Naive B cell (primary cell): ENCODE data around the gene GCA. TPM values are rescaled to one million over a fixed set of nuclear protein-coding genes. Genes with fewer than 3 reads are reported as not detected.

Experiments used
- ATAC-seq, 2 donors: fragments of 150-1000 bp; cut with Tn5 transposase; 2 replicates each; pipeline ENCODE4 v1.10.0; 2021; ENCODE audit warnings: low read depth in 2 of 2, mild to moderate bottlenecking in 2 of 2, moderate library complexity in 2 of 2
- DNase-seq: peaks from one replicate; pipeline ENCODE4 v3.0.0; 2022
- H3K27ac Mint-ChIP-seq, 6 donors: one replicate each; pipeline ENCODE4 v1.8.0; 2020 to 2022; ENCODE audit warnings: mild to moderate bottlenecking in 6 of 6, mixed read lengths in 6 of 6, moderate library complexity in 5 of 6, inconsistent platforms in 2 of 6
- H3K27me3 Mint-ChIP-seq, 3 donors: one replicate each; pipeline ENCODE4 v1.8.0; 2021 to 2022; ENCODE audit warnings: mixed read lengths in 3 of 3, mild to moderate bottlenecking in 1 of 3
- H3K36me3 Mint-ChIP-seq, 2 donors: one replicate each; pipeline ENCODE4 v1.8.0; 2020 to 2022; ENCODE audit warnings: mixed read lengths in 2 of 2, inconsistent platforms in 1 of 2, mild to moderate bottlenecking in 1 of 2
- H3K4me1 Mint-ChIP-seq, 3 donors: one replicate each; pipeline ENCODE4 v1.8.0; 2020 to 2022; ENCODE audit warnings: mixed read lengths in 3 of 3, inconsistent platforms in 1 of 3, mild to moderate bottlenecking in 1 of 3, moderate library complexity in 1 of 3
- H3K4me3 Mint-ChIP-seq, 8 donors: one replicate each; pipeline ENCODE4 v1.8.0; 2020 to 2022; ENCODE audit warnings: mild to moderate bottlenecking in 8 of 8, mixed read lengths in 8 of 8, moderate library complexity in 8 of 8, inconsistent platforms in 2 of 8
- H3K9me3 Mint-ChIP-seq, 7 donors: one replicate each; pipeline ENCODE4 v1.8.0; 2020 to 2022; ENCODE audit warnings: mixed read lengths in 7 of 7, mild to moderate bottlenecking in 5 of 7, inconsistent platforms in 2 of 7, moderate library complexity in 1 of 7
- polyA plus RNA-seq, 6 donors: library from polyadenylated mRNA; unstranded; fragments of 300-500 nt; fragmentation: Illumina TruSeq; gene quantifications; one replicate each; pipeline ENCODE4 v1.2.3, GENCODE V29; 2021; ENCODE audit warnings: low read depth in 6 of 6

Gene GCA
- polyA plus RNA-seq, 6 donors from 2014 or later, result 57.9 to 106 (median 85.3) TPM

GRCh38 chr2:162342321-162342720 lies 1.6 kb upstream of the GCA start:
- Mint-ChIP-seq H3K27ac (no peak overlapping the region), H3K27me3 (no peaks in the 10 kb centered on the region), H3K36me3 (no peaks in the 10 kb centered on the region), H3K9me3 (no peaks in the 10 kb centered on the region), H3K4me1 (peaks cover 5 to 24% (median 14%) of the 10 kb centered on the region in 3 donors), H3K4me3 (peak overlapping the region in 1 of 8 donors; percentile 58)
- DNase-seq (no peak), ATAC-seq (no peak)

- no peaks in the 10 kb centered on the region for H3K27me3 Mint-ChIP-seq
- H3K27ac Mint-ChIP-seq, result no peak overlapping the region
- no peaks in the 10 kb centered on the region for H3K36me3 Mint-ChIP-seq
- H3K4me1 Mint-ChIP-seq, result peaks cover 5 to 24% (median 14%) of the 10 kb centered on the region in 3 donors
- H3K9me3 Mint-ChIP-seq, result no peaks in the 10 kb centered on the region
- no peak for ATAC-seq
- peak overlapping the region in 3 of 8 donors; percentile 90 to 99 (median 92) for H3K4me3 Mint-ChIP-seq
- DNase-seq, result no peak
Observed at GRCh38 chr2:162342841-162343240, 1.1 kb upstream of the GCA start.

GRCh38 chr2:162343492-162343823 lies 474 bp upstream of the GCA start:
- no peaks in the 10 kb centered on the region for H3K27me3 Mint-ChIP-seq
- H3K36me3 Mint-ChIP-seq, result no peaks in the 10 kb centered on the region
- H3K27ac Mint-ChIP-seq, result peak overlapping the region in 4 of 6 donors; percentile 83 to 94 (median 90)
- no peaks in the 10 kb centered on the region for H3K9me3 Mint-ChIP-seq
- peak overlapping the region; percentile 90 to 99 (median 96) for H3K4me3 Mint-ChIP-seq
- H3K4me1 Mint-ChIP-seq, result peaks cover 5 to 24% (median 14%) of the 10 kb centered on the region in 3 donors
- no peak for ATAC-seq
- DNase-seq, result no peak

GRCh38 chr2:162344617-162344950 lies 652 bp downstream of the GCA start:
- H3K9me3 Mint-ChIP-seq, result no peaks in the 10 kb centered on the region
- H3K4me1 Mint-ChIP-seq, result peaks cover 10 to 26% (median 14%) of the 10 kb centered on the region in 3 donors
- peak overlapping the region in 5 of 6 donors; percentile 80 to 94 (median 91) for H3K27ac Mint-ChIP-seq
- DNase-seq (no peak), ATAC-seq (peak; percentile 33 to 37)
- no peaks in the 10 kb centered on the region for H3K36me3 Mint-ChIP-seq
- H3K27me3 Mint-ChIP-seq, result no peaks in the 10 kb centered on the region
- peak overlapping the region; percentile 90 to 99 (median 96) for H3K4me3 Mint-ChIP-seq

GRCh38 chr2:162365392-162365791 lies 21.5 kb downstream of the GCA start:
- H3K27me3 Mint-ChIP-seq, result no peaks in the 10 kb centered on the region
- ATAC-seq (no peak), DNase-seq (no peak)
- H3K36me3 Mint-ChIP-seq, result no peaks in the 10 kb centered on the region
- no peak overlapping the region for H3K4me3 Mint-ChIP-seq
- no peak overlapping the region for H3K27ac Mint-ChIP-seq
- H3K9me3 Mint-ChIP-seq, result no peaks in the 10 kb centered on the region
- no peaks in the 10 kb centered on the region for H3K4me1 Mint-ChIP-seq

- H3K4me3 Mint-ChIP-seq, result no peak overlapping the region
- no peak overlapping the region for H3K27ac Mint-ChIP-seq
- no peaks in the 10 kb centered on the region for H3K9me3 Mint-ChIP-seq
- no peaks in the 10 kb centered on the region for H3K4me1 Mint-ChIP-seq
- no peak for ATAC-seq
- no peaks in the 10 kb centered on the region for H3K36me3 Mint-ChIP-seq
- no peaks in the 10 kb centered on the region for H3K27me3 Mint-ChIP-seq
- no peak for DNase-seq
Observed at GRCh38 chr2:162368494-162368893, 24.6 kb downstream of the GCA start.

- Mint-ChIP-seq H3K9me3 (no peaks in the 10 kb centered on the region), H3K27ac (no peak overlapping the region), H3K36me3 (no peaks in the 10 kb centered on the region), H3K4me3 (no peak overlapping the region), H3K27me3 (no peaks in the 10 kb centered on the region), H3K4me1 (no peaks in the 10 kb centered on the region)
- ATAC-seq (no peak), DNase-seq (no peak)
Observed at GRCh38 chr2:162369551-162369950, 25.6 kb downstream of the GCA start.

- H3K36me3 Mint-ChIP-seq, result no peaks in the 10 kb centered on the region
- H3K4me1 Mint-ChIP-seq, result no peaks in the 10 kb centered on the region
- no peak overlapping the region for H3K27ac Mint-ChIP-seq
- DNase-seq (no peak), ATAC-seq (no peak)
- H3K4me3 Mint-ChIP-seq, result no peak overlapping the region
- H3K9me3 Mint-ChIP-seq, result no peaks in the 10 kb centered on the region
- peaks cover 0 to 5% (median 0%) of the 10 kb centered on the region in 3 donors for H3K27me3 Mint-ChIP-seq
Observed at GRCh38 chr2:162370931-162371330, 27.0 kb downstream of the GCA start.

GRCh38 chr2:162372818-162373217 lies 28.9 kb downstream of the GCA start:
- H3K36me3 Mint-ChIP-seq, result no peaks in the 10 kb centered on the region
- H3K27ac Mint-ChIP-seq, result no peak overlapping the region
- H3K9me3 Mint-ChIP-seq, result no peaks in the 10 kb centered on the region
- no peak for DNase-seq
- ATAC-seq, result no peak
- H3K4me3 Mint-ChIP-seq, result no peak overlapping the region
- H3K4me1 Mint-ChIP-seq, result no peaks in the 10 kb centered on the region
- peaks cover 0 to 10% (median 6%) of the 10 kb centered on the region in 3 donors for H3K27me3 Mint-ChIP-seq

- Mint-ChIP-seq H3K4me1 (peaks cover 0 to 2% (median 0%) of the 10 kb centered on the region in 3 donors), H3K4me3 (peak overlapping the region in 5 of 8 donors; percentile 39 to 79 (median 54)), H3K27ac (peak overlapping the region in 1 of 6 donors; percentile 23), H3K36me3 (no peaks in the 10 kb centered on the region), H3K27me3 (peaks cover 4 to 21% (median 20%) of the 10 kb centered on the region in 3 donors), H3K9me3 (no peaks in the 10 kb centered on the region)
- DNase-seq, result no peak
- ATAC-seq, result peak in 1 of 2 donors; percentile 55
Observed at GRCh38 chr2:162379719-162380580, 36.0 kb downstream of the GCA start.

GRCh38 chr2:162381851-162382250 lies 37.9 kb downstream of the GCA start:
- Mint-ChIP-seq H3K9me3 (no peaks in the 10 kb centered on the region), H3K27ac (no peak overlapping the region), H3K27me3 (peaks cover 9 to 20% (median 19%) of the 10 kb centered on the region in 3 donors), H3K4me3 (no peak overlapping the region), H3K4me1 (peaks cover 0 to 2% (median 0%) of the 10 kb centered on the region in 3 donors), H3K36me3 (no peaks in the 10 kb centered on the region)
- no peak for ATAC-seq
- no peak for DNase-seq

- DNase-seq, result no peak
- Mint-ChIP-seq H3K4me3 (no peak overlapping the region), H3K27me3 (peaks cover 9 to 20% (median 15%) of the 10 kb centered on the region in 3 donors), H3K36me3 (no peaks in the 10 kb centered on the region), H3K27ac (no peak overlapping the region), H3K4me1 (peaks cover 0 to 2% (median 0%) of the 10 kb centered on the region in 3 donors), H3K9me3 (no peaks in the 10 kb centered on the region)
- no peak for ATAC-seq
Observed at GRCh38 chr2:162382278-162382677, 38.3 kb downstream of the GCA start.

- ATAC-seq (no peak), DNase-seq (no peak)
- no peak overlapping the region for H3K27ac Mint-ChIP-seq
- H3K4me1 Mint-ChIP-seq, result no peaks in the 10 kb centered on the region
- H3K9me3 Mint-ChIP-seq, result no peaks in the 10 kb centered on the region
- no peak overlapping the region for H3K4me3 Mint-ChIP-seq
- H3K27me3 Mint-ChIP-seq, result peaks cover 0 to 6% (median 5%) of the 10 kb centered on the region in 3 donors
- no peaks in the 10 kb centered on the region for H3K36me3 Mint-ChIP-seq
Observed at GRCh38 chr2:162385536-162385935, 41.6 kb downstream of the GCA start.

- H3K4me1 Mint-ChIP-seq, result no peaks in the 10 kb centered on the region
- H3K36me3 Mint-ChIP-seq, result no peaks in the 10 kb centered on the region
- no peaks in the 10 kb centered on the region for H3K9me3 Mint-ChIP-seq
Observed at GRCh38 chr2:162390801-162391200, 46.9 kb downstream of the GCA start.

More at GRCh38 chr2:162390801-162391200, 46.9 kb downstream of the GCA start:
- Mint-ChIP-seq H3K27ac (no peak overlapping the region), H3K27me3 (peaks cover 6 to 19% (median 17%) of the 10 kb centered on the region in 3 donors), H3K4me3 (no peak overlapping the region)
- ATAC-seq (no peak), DNase-seq (no peak)
